Spleen (tissue), 7 donors: ENCODE measurements around the gene FUT8.

Experiments used
- CTCF ChIP-seq, 11 experiments: fragments of 200-600 bp in 7 of 11; fragments of 450-650 bp in 4 of 11; sonication (generic) in 4 of 11; IDR thresholded peaks in 8 of 11; conservative IDR thresholded peaks in 3 of 11; 1 replicate in 7 of 11; 2 replicates in 4 of 11; pipeline versions ENCODE4 v1.4.0 to v1.8.0; 2016 to 2021; ENCODE audit warnings: antibody characterized with exemption in 11 of 11, inconsistent platforms in 4 of 11, mild to moderate bottlenecking in 1 of 11
- POLR2A ChIP-seq, 3 donors: fragments of 450-650 bp; IDR thresholded peaks; one replicate each; pipeline ENCODE4 v1.5.1; 2017; ENCODE audit warnings: antibody characterized with exemption in 3 of 3, mild to moderate bottlenecking in 1 of 3
- donor health status: DM: no; HTN: no; CAD: no; lungs with moderate emphysema.
- donor health status: DM: no; HTN: no; CAD: no.
- donor health status: DM: no; HTN: no; CAD: no.

- no peak for TF ChIP-seq POLR2A (IDR thresholded peaks at IDR 0.05)
- no peak for TF ChIP-seq CTCF (IDR thresholded peaks at IDR 0.05 in 8 of 11, conservative IDR thresholded peaks at IDR 0.05 in 3 of 11)
Observed at GRCh38 chr14:65461730-65462129, 49.2 kb downstream of the FUT8 start.
